ENCODE results near the gene GLG1. TPM values are rescaled to one million over a fixed set of nuclear protein-coding genes. Genes with fewer than 3 reads are reported as not detected.
A peak's percentile ranks its signal among the peaks of the same experiment; 100 is the strongest.
"Not testable (repeated sequence)": the region's sequence is repeated elsewhere in the genome, so short reads cannot be mapped to it uniquely, and the experiment has no call there.

GLG1 gene
- 10 to 100 TPM; 42.4 to 65.1 (median 44.7) TPM for total RNA-seq
- long read RNA-seq, partial matches to known transcripts = 2 of 2 reads
- long read RNA-seq, other reads (novel, unspliced or antisense) = 0 of 2 reads

GRCh38 chr16:74606521-74607309 is at the start of gene GLG1:
TSS of gene GLG1 (minus strand) at chr16:74607114. CDS start at chr16:74607094, 20 bp downstream.
- peak within 1 kb of the TSS; percentile 90 to 100 (median 99) for H3K4me3 ChIP-seq
- no peaks in the 10 kb centered on the region for H3K36me3 ChIP-seq
- no peaks in the 10 kb centered on the region for H3K9me3 ChIP-seq
- TF ChIP-seq POLR2A (IDR thresholded peaks at IDR 0.05) (peak; percentile 89), CTCF (IDR thresholded peaks at IDR 0.05) (peak in 1 of 4 donors; percentile 19)
- 0% methylated on average over 10 of the region's 77 CpGs for WGBS (ENCODE audit: insufficient coverage, low coverage, low lambda C conversion rate, missing lambda C conversion rate)
- intact Hi-C loops (cut with DNase I) = no loop called here
- DNase-seq (peak; percentile 95 to 96 (median 95)), ATAC-seq (peak; percentile 97 to 99 (median 98))
- peaks cover 0 to 23% (median 10%) of the 10 kb centered on the region in 4 donors for H3K4me1 ChIP-seq
- peak within 1 kb of the TSS; percentile 93 to 95 (median 94) for H3K27ac ChIP-seq
- H3K27me3 ChIP-seq = no peaks in the 10 kb centered on the region

- ATAC-seq (no peak), DNase-seq (no peak)
- Histone ChIP-seq H3K4me3 (no peak overlapping the region), H3K9me3 (no peaks in the 10 kb centered on the region), H3K27me3 (no peaks in the 10 kb centered on the region), H3K4me1 (peaks cover 0 to 21% (median 0%) of the 10 kb centered on the region in 4 donors), H3K27ac (no peak overlapping the region), H3K36me3 (peaks cover 0 to 10% (median 4%) of the 10 kb centered on the region in 4 donors)
- no peak for TF ChIP-seq CTCF (IDR thresholded peaks at IDR 0.05)
- no peak for TF ChIP-seq POLR2A (IDR thresholded peaks at IDR 0.05)
- intact Hi-C loops (cut with DNase I) = no loop called here
- WGBS (ENCODE audit: insufficient coverage, low coverage, low lambda C conversion rate, missing lambda C conversion rate) = 86% methylated on average over 3 of the region's 3 CpGs
Observed at GRCh38 chr16:74654536-74655050, 47.7 kb upstream of the GLG1 start.

- ATAC-seq; H3K27ac ChIP-seq; H3K9me3 ChIP-seq; DNase-seq; H3K27me3 ChIP-seq; H3K4me3 ChIP-seq; intact Hi-C loops (cut with DNase I): not testable (repeated sequence)
- peaks cover 0 to 14% (median 3%) of the 10 kb centered on the region in 4 donors for H3K36me3 ChIP-seq
- peaks cover 0 to 13% (median 0%) of the 10 kb centered on the region in 4 donors for H3K4me1 ChIP-seq
- no CpG with 5 or more reads among the region's 2 CpGs for WGBS (ENCODE audit: insufficient coverage, low coverage, low lambda C conversion rate, missing lambda C conversion rate)
Observed at GRCh38 chr16:74652883-74653282, 46.0 kb upstream of the GLG1 start.

- H3K36me3 ChIP-seq = peaks cover 0 to 15% (median 3%) of the 10 kb centered on the region in 4 donors
Observed at GRCh38 chr16:74652249-74652648, 45.3 kb upstream of the GLG1 start.

More at GRCh38 chr16:74652249-74652648, 45.3 kb upstream of the GLG1 start:
- Histone ChIP-seq H3K9me3 (no peaks in the 10 kb centered on the region), H3K4me1 (peaks cover 0 to 13% (median 0%) of the 10 kb centered on the region in 4 donors), H3K27me3 (no peaks in the 10 kb centered on the region), H3K4me3 (no peak overlapping the region), H3K27ac (no peak overlapping the region)
- TF ChIP-seq POLR2A (IDR thresholded peaks at IDR 0.05) (no peak), CTCF (IDR thresholded peaks at IDR 0.05) (no peak)
- 29% methylated on average over 1 of the region's 1 CpG for WGBS (ENCODE audit: insufficient coverage, low coverage, low lambda C conversion rate, missing lambda C conversion rate)
- DNase-seq (no peak), ATAC-seq (no peak)
- intact Hi-C loops (cut with DNase I) = no loop called here

Measured in right lobe of liver (tissue), 6 donors.